Mesothelial cell of epicardium (in vitro differentiated cells): ENCODE measurements around the gene SYS1. TPM values are rescaled to one million over a fixed set of nuclear protein-coding genes. Genes with fewer than 3 reads are reported as not detected.

Experiments used
- DNase-seq, 2 experiments: peaks; one replicate each; pipeline ENCODE4 v3.0.0; 2021; ENCODE audit warnings: low spot score in 2 of 2; ENCODE audit not compliant: unreplicated experiment in 2 of 2
- H3K27ac Mint-ChIP-seq: 2 replicates; pipeline ENCODE4 v1.8.0; 2021; ENCODE audit warnings: mixed read lengths
- H3K27me3 Mint-ChIP-seq: 2 replicates; pipeline ENCODE4 v1.8.0; 2021; ENCODE audit warnings: low read depth, mixed read lengths
- H3K36me3 Mint-ChIP-seq: 2 replicates; pipeline ENCODE4 v1.8.0; 2021; ENCODE audit warnings: mixed read lengths
- H3K4me1 Mint-ChIP-seq: 2 replicates; pipeline ENCODE4 v1.8.0; 2021; ENCODE audit warnings: mixed read lengths
- H3K4me3 Mint-ChIP-seq: 2 replicates; pipeline ENCODE4 v1.8.0; 2021; ENCODE audit warnings: mild to moderate bottlenecking, moderate library complexity, mixed read lengths
- H3K9me3 Mint-ChIP-seq: 2 replicates; pipeline ENCODE4 v1.8.0; 2021; ENCODE audit warnings: mixed read lengths
- CTCF ChIP-seq: fragments of 200-600 bp; sonication (generic); IDR thresholded peaks from one replicate; pipeline ENCODE4 v1.5.0; 2021; ENCODE audit warnings: antibody characterized with exemption; ENCODE audit not compliant: unreplicated experiment
- total RNA-seq: library from RNA; stranded (reverse); gene quantifications from 3 replicates; pipeline ENCODE4 v1.2.1, GENCODE V29; 2021

SYS1 gene
- total RNA-seq, 1 donor from 2014 or later: 27.2 TPM

- Mint-ChIP-seq H3K4me1 (no peaks in the 10 kb centered on the region), H3K9me3 (no peaks in the 10 kb centered on the region), H3K36me3 (peaks cover 13% of the 10 kb centered on the region), H3K27ac (no peak overlapping the region), H3K4me3 (no peak overlapping the region), H3K27me3 (no peaks in the 10 kb centered on the region)
- DNase-seq: no peak
- no peak for TF ChIP-seq CTCF
Observed at GRCh38 chr20:45328451-45328850, 34.5 kb upstream of the SYS1 start.

GRCh38 chr20:45329497-45330319 is 33.2 kb upstream of the SYS1 start:
- DNase-seq: no peak
- H3K36me3 Mint-ChIP-seq: peaks cover 13% of the 10 kb centered on the region

GRCh38 chr20:45330476-45330875 is 32.5 kb upstream of the SYS1 start:
- TF ChIP-seq CTCF: no peak
- no peak overlapping the region for H3K4me3 Mint-ChIP-seq
- DNase-seq: no peak
- H3K4me1 Mint-ChIP-seq: no peaks in the 10 kb centered on the region
- peaks cover 14% of the 10 kb centered on the region for H3K36me3 Mint-ChIP-seq
- H3K27me3 Mint-ChIP-seq: no peaks in the 10 kb centered on the region
- no peak overlapping the region for H3K27ac Mint-ChIP-seq
- H3K9me3 Mint-ChIP-seq: no peaks in the 10 kb centered on the region

More at GRCh38 chr20:45329497-45330319, 33.2 kb upstream of the SYS1 start:
- Mint-ChIP-seq H3K4me3 (no peak overlapping the region), H3K27ac (no peak overlapping the region), H3K4me1 (no peaks in the 10 kb centered on the region), H3K27me3 (no peaks in the 10 kb centered on the region), H3K9me3 (no peaks in the 10 kb centered on the region)
- no peak for TF ChIP-seq CTCF

GRCh38 chr20:45336530-45337366 is 26.2 kb upstream of the SYS1 start:
- no peaks in the 10 kb centered on the region for H3K27me3 Mint-ChIP-seq
- H3K27ac Mint-ChIP-seq: peak overlapping the region; percentile 98
- no peaks in the 10 kb centered on the region for H3K9me3 Mint-ChIP-seq
- H3K4me1 Mint-ChIP-seq: peaks cover 44% of the 10 kb centered on the region
- DNase-seq: no peak
- no peak for TF ChIP-seq CTCF
- H3K36me3 Mint-ChIP-seq: peaks cover 5% of the 10 kb centered on the region
- no peak overlapping the region for H3K4me3 Mint-ChIP-seq

- no peaks in the 10 kb centered on the region for H3K27me3 Mint-ChIP-seq
- no peak for TF ChIP-seq CTCF
- H3K27ac Mint-ChIP-seq: peak overlapping the region; percentile 98
- peak in 1 of 2 experiments; percentile 62 for DNase-seq
- H3K9me3 Mint-ChIP-seq: no peaks in the 10 kb centered on the region
- H3K4me1 Mint-ChIP-seq: peaks cover 52% of the 10 kb centered on the region
- no peak overlapping the region for H3K4me3 Mint-ChIP-seq
- peaks cover 5% of the 10 kb centered on the region for H3K36me3 Mint-ChIP-seq
Observed at GRCh38 chr20:45337367-45338120, 25.4 kb upstream of the SYS1 start.
